Measurements from ENCODE around the gene KCNA4. TPM values are rescaled to one million over a fixed set of nuclear protein-coding genes. Genes with fewer than 3 reads are reported as not detected.

Gene KCNA4
- 2.8 TPM for polyA plus RNA-seq (2013, experiment 1 of 2)
- polyA plus RNA-seq (2013, experiment 2 of 2), result 3.1 TPM

DNA sequence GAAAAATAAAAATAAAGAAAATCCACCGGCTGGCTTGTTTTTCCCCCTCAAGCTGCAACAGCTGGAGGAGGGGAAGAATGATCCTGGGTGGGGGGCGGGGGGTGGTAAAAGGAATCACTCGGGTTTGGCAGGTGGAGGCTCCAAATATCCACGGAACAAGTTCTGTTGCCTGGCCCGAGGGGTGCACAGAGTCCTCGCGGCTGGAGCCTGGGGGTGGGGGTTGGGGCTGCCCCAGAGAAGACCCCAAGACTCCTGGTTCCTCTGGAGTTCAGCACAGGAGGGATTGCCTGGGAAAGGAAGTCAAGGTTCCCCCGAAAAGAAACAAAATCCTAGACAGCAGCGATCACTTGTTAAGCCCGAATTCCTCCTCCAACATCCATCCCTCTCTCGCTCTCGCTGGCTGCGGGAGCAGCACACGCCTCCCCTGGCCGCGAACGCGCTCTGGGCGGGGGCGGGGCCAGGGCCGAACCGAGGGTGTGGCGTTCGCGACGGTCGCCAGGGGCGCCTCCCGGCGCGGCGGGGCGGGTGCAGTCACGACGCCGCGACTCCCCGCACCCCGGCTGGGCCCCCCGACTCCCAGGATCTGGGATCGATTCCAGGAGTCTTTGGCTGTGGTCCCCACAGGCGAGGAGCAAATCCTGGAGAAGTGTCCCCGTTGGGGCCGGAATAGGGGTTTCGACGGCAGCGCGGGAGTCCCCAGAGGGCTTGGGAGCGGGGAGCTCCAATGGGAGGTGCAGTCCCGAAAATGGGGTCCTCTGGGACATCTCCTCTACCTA lies at the start of gene KCNA4:
KCNA4 (minus strand) TSS at position 443 of the 776 bp plus-strand sequence. CDS start 4,352 bp downstream, outside the sequence.
- Histone ChIP-seq H3K14ac (ENCODE audit: low read length) (no peak within 1 kb of the TSS), H2BK15ac (ENCODE audit: low read length) (peak within 1 kb of the TSS; percentile 28), H4K91ac (ENCODE audit: low read depth, low read length, poor library complexity) (no peak within 1 kb of the TSS), H2BK5ac (ENCODE audit: low read length) (no peak within 1 kb of the TSS), H3K9me3 (replicated peaks in 1 of 2; ENCODE audit: control insufficient read depth in 2 of 2, insufficient read depth in 1 of 2, low read depth in 1 of 2, low read length in 2 of 2) (peaks cover 0 to under 1% of the 10 kb centered on the region in 2 donors), H3K9ac (ENCODE audit: low read depth, low read length, poor library complexity) (peak within 1 kb of the TSS; percentile 6), H2AK5ac (ENCODE audit: low read depth, low read length) (no peak within 1 kb of the TSS), H3K27me3 (ENCODE audit: control insufficient read depth in 3 of 3, insufficient read depth in 3 of 3, low read depth in 1 of 3, low read length in 3 of 3) (peaks cover 0 to 56% (median 22%) of the 10 kb centered on the region in 3 experiments), H3K4ac (ENCODE audit: low read length) (no peak within 1 kb of the TSS), H3K4me1 (ENCODE audit: control insufficient read depth in 2 of 2, insufficient read depth in 1 of 2, low read depth in 1 of 2, low read length in 2 of 2) (no peaks in the 10 kb centered on the region), H3K4me2 (ENCODE audit: insufficient read depth, low read length, poor library complexity, severe bottlenecking) (peak within 1 kb of the TSS; percentile 87), H3K4me3 (ENCODE audit: low read length in 2 of 2) (peak within 1 kb of the TSS in 1 of 2 donors; percentile 84), H2BK12ac (ENCODE audit: low read length) (no peak within 1 kb of the TSS), H3K18ac (ENCODE audit: low read length) (peak within 1 kb of the TSS; percentile 82), H3K36me3 (replicated peaks in 1 of 2; ENCODE audit: control insufficient read depth in 2 of 2, insufficient read depth in 2 of 2, low read length in 2 of 2) (no peaks in the 10 kb centered on the region), H3K23ac (ENCODE audit: low read depth, low read length, poor library complexity) (peak within 1 kb of the TSS; percentile 37), H4K8ac (ENCODE audit: low read depth, low read length) (no peak within 1 kb of the TSS), H3K27ac (replicated peaks; ENCODE audit: low read length) (no peak within 1 kb of the TSS), H2BK120ac (ENCODE audit: low read depth, low read length) (no peak within 1 kb of the TSS), H3K79me1 (ENCODE audit: low read depth, low read length) (no peaks in the 10 kb centered on the region), H2AFZ (ENCODE audit: low read length) (peak within 1 kb of the TSS; percentile 83)
- peak; percentile 66 for DNase-seq (ENCODE audit: low spot score)
- WGBS, 2 donors (ENCODE audit: extremely low coverage in 2 of 2, insufficient read length in 2 of 2, insufficient replicate concordance in 1 of 2), result no CpG with 5 or more reads among the region's 50 CpGs

- Histone ChIP-seq H2AK5ac (ENCODE audit: low read depth, low read length) (no peak overlapping the region), H3K27ac (replicated peaks; ENCODE audit: low read length) (no peak overlapping the region), H3K9ac (ENCODE audit: low read depth, low read length, poor library complexity) (no peak overlapping the region), H3K4me3 (ENCODE audit: low read length in 2 of 2) (no peak overlapping the region), H4K91ac (ENCODE audit: low read depth, low read length, poor library complexity) (no peak overlapping the region), H3K9me3 (replicated peaks in 1 of 2; ENCODE audit: control insufficient read depth in 2 of 2, insufficient read depth in 1 of 2, low read depth in 1 of 2, low read length in 2 of 2) (no peaks in the 10 kb centered on the region), H3K23ac (ENCODE audit: low read depth, low read length, poor library complexity) (no peak overlapping the region), H3K18ac (ENCODE audit: low read length) (no peak overlapping the region), H3K36me3 (replicated peaks in 1 of 2; ENCODE audit: control insufficient read depth in 2 of 2, insufficient read depth in 2 of 2, low read length in 2 of 2) (no peaks in the 10 kb centered on the region), H3K14ac (ENCODE audit: low read length) (no peak overlapping the region), H2BK15ac (ENCODE audit: low read length) (no peak overlapping the region), H3K4me2 (ENCODE audit: insufficient read depth, low read length, poor library complexity, severe bottlenecking) (no peak overlapping the region), H4K8ac (ENCODE audit: low read depth, low read length) (no peak overlapping the region), H3K79me1 (ENCODE audit: low read depth, low read length) (no peaks in the 10 kb centered on the region), H2BK5ac (ENCODE audit: low read length) (no peak overlapping the region), H3K27me3 (ENCODE audit: control insufficient read depth in 3 of 3, insufficient read depth in 3 of 3, low read depth in 1 of 3, low read length in 3 of 3) (no peaks in the 10 kb centered on the region), H2BK120ac (ENCODE audit: low read depth, low read length) (no peak overlapping the region), H3K4me1 (ENCODE audit: control insufficient read depth in 2 of 2, insufficient read depth in 1 of 2, low read depth in 1 of 2, low read length in 2 of 2) (no peaks in the 10 kb centered on the region), H2BK12ac (ENCODE audit: low read length) (no peak overlapping the region), H2AFZ (ENCODE audit: low read length) (no peak overlapping the region), H3K4ac (ENCODE audit: low read length) (no peak overlapping the region)
- WGBS, 2 donors (ENCODE audit: extremely low coverage in 2 of 2, insufficient read length in 2 of 2, insufficient replicate concordance in 1 of 2), result no CpG with 5 or more reads among the region's 4 CpGs
- DNase-seq (ENCODE audit: low spot score), result no peak
These were observed 45.3 kb upstream of the KCNA4 start for GRCh38 chr11:30062103-30062502.

GRCh38 chr11:30059172-30059815 lies 42.5 kb upstream of the KCNA4 start:
- H3K36me3 ChIP-seq (replicated peaks in 1 of 2; ENCODE audit: control insufficient read depth in 2 of 2, insufficient read depth in 2 of 2, low read length in 2 of 2), result no peaks in the 10 kb centered on the region
- no peak overlapping the region for H2BK12ac ChIP-seq (ENCODE audit: low read length)
- no peak overlapping the region for H3K27ac ChIP-seq (replicated peaks; ENCODE audit: low read length)
- no peak overlapping the region for H2AFZ ChIP-seq (ENCODE audit: low read length)
- no peak overlapping the region for H4K91ac ChIP-seq (ENCODE audit: low read depth, low read length, poor library complexity)
- H2BK5ac ChIP-seq (ENCODE audit: low read length), result no peak overlapping the region
- H2BK120ac ChIP-seq (ENCODE audit: low read depth, low read length), result no peak overlapping the region
- H3K4me2 ChIP-seq (ENCODE audit: insufficient read depth, low read length, poor library complexity, severe bottlenecking), result no peak overlapping the region
- H4K8ac ChIP-seq (ENCODE audit: low read depth, low read length), result no peak overlapping the region
- H2AK5ac ChIP-seq (ENCODE audit: low read depth, low read length), result no peak overlapping the region
- H3K9me3 ChIP-seq (replicated peaks in 1 of 2; ENCODE audit: control insufficient read depth in 2 of 2, insufficient read depth in 1 of 2, low read depth in 1 of 2, low read length in 2 of 2), result no peaks in the 10 kb centered on the region
- no peaks in the 10 kb centered on the region for H3K27me3 ChIP-seq (ENCODE audit: control insufficient read depth in 3 of 3, insufficient read depth in 3 of 3, low read depth in 1 of 3, low read length in 3 of 3)
- H3K9ac ChIP-seq (ENCODE audit: low read depth, low read length, poor library complexity), result no peak overlapping the region
- no peaks in the 10 kb centered on the region for H3K79me1 ChIP-seq (ENCODE audit: low read depth, low read length)
- no peak overlapping the region for H3K14ac ChIP-seq (ENCODE audit: low read length)
- no peak overlapping the region for H3K4me3 ChIP-seq (ENCODE audit: low read length in 2 of 2)
- H3K4ac ChIP-seq (ENCODE audit: low read length), result no peak overlapping the region
- no CpG with 5 or more reads among the region's 2 CpGs for WGBS, 2 donors (ENCODE audit: extremely low coverage in 2 of 2, insufficient read length in 2 of 2, insufficient replicate concordance in 1 of 2)
- H3K18ac ChIP-seq (ENCODE audit: low read length), result no peak overlapping the region
- no peak overlapping the region for H2BK15ac ChIP-seq (ENCODE audit: low read length)
- H3K4me1 ChIP-seq (ENCODE audit: control insufficient read depth in 2 of 2, insufficient read depth in 1 of 2, low read depth in 1 of 2, low read length in 2 of 2), result no peaks in the 10 kb centered on the region
- H3K23ac ChIP-seq (ENCODE audit: low read depth, low read length, poor library complexity), result no peak overlapping the region
- DNase-seq (ENCODE audit: low spot score), result no peak

GRCh38 chr11:30049214-30049613 lies 32.4 kb upstream of the KCNA4 start:
- WGBS, 2 donors (ENCODE audit: extremely low coverage in 2 of 2, insufficient read length in 2 of 2, insufficient replicate concordance in 1 of 2), result no CpG with 5 or more reads among the region's 2 CpGs
- H2BK5ac ChIP-seq (ENCODE audit: low read length), result no peak overlapping the region
- no peak overlapping the region for H3K4me3 ChIP-seq (ENCODE audit: low read length in 2 of 2)
- no peak overlapping the region for H3K18ac ChIP-seq (ENCODE audit: low read length)
- H3K36me3 ChIP-seq (replicated peaks in 1 of 2; ENCODE audit: control insufficient read depth in 2 of 2, insufficient read depth in 2 of 2, low read length in 2 of 2), result no peaks in the 10 kb centered on the region
- no peak overlapping the region for H3K27ac ChIP-seq (replicated peaks; ENCODE audit: low read length)
- H2AFZ ChIP-seq (ENCODE audit: low read length), result no peak overlapping the region
- no peak overlapping the region for H2BK120ac ChIP-seq (ENCODE audit: low read depth, low read length)
- H3K4me1 ChIP-seq (ENCODE audit: control insufficient read depth in 2 of 2, insufficient read depth in 1 of 2, low read depth in 1 of 2, low read length in 2 of 2), result no peaks in the 10 kb centered on the region
- H3K4ac ChIP-seq (ENCODE audit: low read length), result no peak overlapping the region
- H3K9ac ChIP-seq (ENCODE audit: low read depth, low read length, poor library complexity), result no peak overlapping the region
- H4K91ac ChIP-seq (ENCODE audit: low read depth, low read length, poor library complexity), result no peak overlapping the region
- H3K14ac ChIP-seq (ENCODE audit: low read length), result no peak overlapping the region
- DNase-seq (ENCODE audit: low spot score), result no peak
- no peak overlapping the region for H3K23ac ChIP-seq (ENCODE audit: low read depth, low read length, poor library complexity)
- H3K9me3 ChIP-seq (replicated peaks in 1 of 2; ENCODE audit: control insufficient read depth in 2 of 2, insufficient read depth in 1 of 2, low read depth in 1 of 2, low read length in 2 of 2), result no peaks in the 10 kb centered on the region
- H2BK15ac ChIP-seq (ENCODE audit: low read length), result no peak overlapping the region
- H4K8ac ChIP-seq (ENCODE audit: low read depth, low read length), result no peak overlapping the region
- H2AK5ac ChIP-seq (ENCODE audit: low read depth, low read length), result no peak overlapping the region
- no peak overlapping the region for H2BK12ac ChIP-seq (ENCODE audit: low read length)
- no peaks in the 10 kb centered on the region for H3K79me1 ChIP-seq (ENCODE audit: low read depth, low read length)
- no peak overlapping the region for H3K4me2 ChIP-seq (ENCODE audit: insufficient read depth, low read length, poor library complexity, severe bottlenecking)
- no peaks in the 10 kb centered on the region for H3K27me3 ChIP-seq (ENCODE audit: control insufficient read depth in 3 of 3, insufficient read depth in 3 of 3, low read depth in 1 of 3, low read length in 3 of 3)
